Ovary (tissue), 9 donors: ENCODE data around the gene DIAPH1. TPM values are rescaled to one million over a fixed set of nuclear protein-coding genes. Genes with fewer than 3 reads are reported as not detected.

Experiments used
- DNase-seq, 5 donors: peaks; one replicate each; pipeline ENCODE4 v3.0.0-alpha.2; 2019 to 2020
- H3K27ac ChIP-seq, 2 donors: fragments of 200-600 bp; one replicate each; pipeline versions ENCODE4 v1.5.1 to v1.8.0; 2019 to 2022
- H3K27me3 ChIP-seq: fragments of 200-600 bp; one replicate; pipeline ENCODE4 v1.8.0; 2022
- H3K36me3 ChIP-seq: fragments of 200-600 bp; sonication (generic); one replicate; pipeline ENCODE4 v1.5.1; 2019
- H3K4me1 ChIP-seq: one replicate; pipeline ENCODE4 v1.8.1; 2013; ENCODE audit warnings: mild to moderate bottlenecking, moderate library complexity; ENCODE audit not compliant: insufficient read depth
- H3K4me3 ChIP-seq: fragments of 200-600 bp; sonication (generic); one replicate; pipeline ENCODE4 v1.5.1; 2017
- H3K9me3 ChIP-seq, 2 donors: fragments of 200-600 bp in 1 of 2; sonication (generic) in 1 of 2; one replicate each; pipeline versions ENCODE4 v1.5.1 to v1.8.1; 2013 to 2019; ENCODE audit warnings: mild to moderate bottlenecking in 1 of 2, moderate library complexity in 1 of 2
- CTCF ChIP-seq, 3 donors: fragments of 450-650 bp in 2 of 3; fragments of 200-600 bp in 1 of 3; IDR thresholded peaks; one replicate each; pipeline versions ENCODE4 v1.5.1 to v1.8.0; 2016 to 2022; ENCODE audit warnings: antibody characterized with exemption in 3 of 3, mild to moderate bottlenecking in 1 of 3
- EP300 ChIP-seq: sonication (generic); formaldehyde crosslinking; IDR thresholded peaks from one replicate; pipeline ENCODE4 v1.6.1; 2017; ENCODE audit warnings: antibody characterized with exemption
- POLR2A ChIP-seq: fragments of 450-650 bp; IDR thresholded peaks from one replicate; pipeline ENCODE4 v1.6.1; 2017; ENCODE audit warnings: antibody characterized with exemption, mild to moderate bottlenecking, moderate library complexity
- WGBS, 3 donors: extraction: QIAGEN DNeasy Blood & Tissue Kit in 1 of 3; methylation state at CpG; one replicate each; pipeline versions ENCODE4 v1.1.5 to v1.1.7; 2013 to 2017; 5-methylcytosine and 5-hydroxymethylcytosine counted together
- intact Hi-C, 4 donors: fragments of 100-400 bp; cut with DNase I; formaldehyde crosslinking; loops; one replicate each; pipeline versions ENCODE4 v1.11.0 to v1.15.1; 2022 to 2023
- polyA plus RNA-seq, 2 donors: library from polyadenylated mRNA; stranded (reverse); fragments of 200-250 nt in 1 of 2; fragments of 350-450 nt in 1 of 2; fragmentation: Illumina TruSeq in 1 of 2; extraction: RNeasy Lipid Tissue Mini Kit (QIAGEN cat#74804) in 1 of 2; gene quantifications; one replicate each; pipeline ENCODE4 v1.2.3, GENCODE V29; 2013 to 2014
- total RNA-seq, 7 donors: library from RNA; depleted of rRNA in 2 of 7; stranded (reverse); fragments of >200 nt in 2 of 7; fragmentation: NEBNext Ultra II Directional in 3 of 7; extraction: Animal tissue kit (Norgen Biotek cat#: 25700) in 3 of 7; gene quantifications; one replicate each; pipeline versions ENCODE4 v1.1.0 to v1.2.4, GENCODE V29; 2016 to 2023
- donor health status: DM: no; HTN: no; CAD: no; lungs with moderate emphysema.
- donor health status: DM: no; HTN: no; CAD: no.
- donor health status: Bipolar disorder and iron deficiency.
- donor health status: DM: yes; HTN: yes; CAD: no.
- donor health status: DM: no; HTN: no; CAD: no.
- donor health status: DM: yes; HTN: yes; CAD: no.

DIAPH1 gene
- total and polyA plus RNA-seq, 9 donors: 21.2 to 51.0 (median 44.0) TPM

- 64 to 76% (median 73%) methylated on average over 11 of the region's 11 CpGs for WGBS, 3 donors
- intact Hi-C loops: loop anchor here in 1 of 4 donors (5.0 kb wide), 1 partner anchor 39 kb away; no protein-coding TSS in a partner anchor
These were observed 100.8 kb downstream of the DIAPH1 start for GRCh38 chr5:141517880-141518617.

GRCh38 chr5:141517312-141517711, 101.5 kb downstream of the DIAPH1 start:
- Histone ChIP-seq H3K4me3 (no peak overlapping the region), H3K9me3 (no peaks in the 10 kb centered on the region), H3K4me1 (peaks cover 6% of the 10 kb centered on the region), H3K27me3 (no peaks in the 10 kb centered on the region), H3K36me3 (no peaks in the 10 kb centered on the region), H3K27ac (no peak overlapping the region)
- intact Hi-C loops: loop anchor here in 1 of 4 donors (5.0 kb wide), 1 partner anchor 40 kb away; no protein-coding TSS in a partner anchor
- no peak for DNase-seq
- TF ChIP-seq POLR2A (no peak), CTCF (IDR thresholded peaks at IDR 0.05) (no peak), EP300 (no peak)
- WGBS, 3 donors: 80 to 87% (median 82%) methylated on average over 8 of the region's 8 CpGs

More at GRCh38 chr5:141517880-141518617, 100.8 kb downstream of the DIAPH1 start:
- H3K27me3 ChIP-seq: no peaks in the 10 kb centered on the region
- TF ChIP-seq EP300 (no peak), POLR2A (no peak), CTCF (IDR thresholded peaks at IDR 0.05) (no peak)
- no peak for DNase-seq
- H3K9me3 ChIP-seq: no peaks in the 10 kb centered on the region
- H3K4me1 ChIP-seq: peaks cover 6% of the 10 kb centered on the region
- no peak overlapping the region for H3K4me3 ChIP-seq
- no peaks in the 10 kb centered on the region for H3K36me3 ChIP-seq
- H3K27ac ChIP-seq: no peak overlapping the region

GRCh38 chr5:141516672-141517025, 102.2 kb downstream of the DIAPH1 start:
- Histone ChIP-seq H3K4me3 (no peak overlapping the region), H3K27me3 (no peaks in the 10 kb centered on the region), H3K4me1 (peaks cover 6% of the 10 kb centered on the region), H3K27ac (no peak overlapping the region), H3K36me3 (no peaks in the 10 kb centered on the region), H3K9me3 (no peaks in the 10 kb centered on the region)
- no peak for DNase-seq
- intact Hi-C loops: loop anchor here in 1 of 4 donors (5.0 kb wide), 1 partner anchor 41 kb away; no protein-coding TSS in a partner anchor
- no peak for TF ChIP-seq POLR2A
- no peak for TF ChIP-seq EP300
- no peak for TF ChIP-seq CTCF (IDR thresholded peaks at IDR 0.05)
- 90 to 97% (median 93%) methylated on average over 8 of the region's 8 CpGs for WGBS, 3 donors

- intact Hi-C loops: loop anchor here in 1 of 4 donors (5.0 kb wide), 1 partner anchor 41 kb away; no protein-coding TSS in a partner anchor
- DNase-seq: no peak
- WGBS, 3 donors: 71 to 76% (median 72%) methylated on average over 4 of the region's 4 CpGs
- Histone ChIP-seq H3K27me3 (no peaks in the 10 kb centered on the region), H3K36me3 (no peaks in the 10 kb centered on the region), H3K9me3 (no peaks in the 10 kb centered on the region), H3K4me1 (peaks cover 6% of the 10 kb centered on the region), H3K4me3 (no peak overlapping the region), H3K27ac (peak overlapping the region in 1 of 2 donors; percentile 3)
- TF ChIP-seq POLR2A: no peak
- no peak for TF ChIP-seq CTCF (IDR thresholded peaks at IDR 0.05)
- TF ChIP-seq EP300: no peak
These were observed 102.7 kb downstream of the DIAPH1 start for GRCh38 chr5:141515946-141516671.
